ENCODE measurements around the gene TNFRSF8.
A peak's percentile ranks its signal among the peaks of the same experiment; 100 is the strongest.

Gene TNFRSF8

GRCh38 chr1:12047120-12047876 is 15.8 kb upstream of the TNFRSF8 start:
- H3K27me3 Mint-ChIP-seq (ENCODE audit: low read depth): no peaks in the 10 kb centered on the region
- no peak overlapping the region for H3K4me3 Mint-ChIP-seq
- H3K27ac Mint-ChIP-seq: no peak overlapping the region
- no peaks in the 10 kb centered on the region for H3K36me3 Mint-ChIP-seq (ENCODE audit: low read depth)
- peaks cover 21% of the 10 kb centered on the region for H3K4me1 Mint-ChIP-seq (ENCODE audit: low read depth)
- peak; percentile 84 for DNase-seq (ENCODE audit: low spot score)
- H3K9me3 Mint-ChIP-seq: no peaks in the 10 kb centered on the region

- H3K36me3 Mint-ChIP-seq (ENCODE audit: low read depth): no peaks in the 10 kb centered on the region
- DNase-seq (ENCODE audit: low spot score): no peak
- H3K27ac Mint-ChIP-seq: peak overlapping the region; percentile 7
- peak overlapping the region; percentile 42 for H3K4me3 Mint-ChIP-seq
- no peaks in the 10 kb centered on the region for H3K27me3 Mint-ChIP-seq (ENCODE audit: low read depth)
- peaks cover 29% of the 10 kb centered on the region for H3K4me1 Mint-ChIP-seq (ENCODE audit: low read depth)
- H3K9me3 Mint-ChIP-seq: no peaks in the 10 kb centered on the region
Observed at GRCh38 chr1:12048372-12048771, 14.7 kb upstream of the TNFRSF8 start.

GRCh38 chr1:12049616-12050015 is 13.5 kb upstream of the TNFRSF8 start:
- no peak for DNase-seq (ENCODE audit: low spot score)
- no peaks in the 10 kb centered on the region for H3K36me3 Mint-ChIP-seq (ENCODE audit: low read depth)
- H3K27me3 Mint-ChIP-seq (ENCODE audit: low read depth): no peaks in the 10 kb centered on the region
- H3K9me3 Mint-ChIP-seq: no peaks in the 10 kb centered on the region
- H3K4me3 Mint-ChIP-seq: no peak overlapping the region
- no peak overlapping the region for H3K27ac Mint-ChIP-seq
- peaks cover 30% of the 10 kb centered on the region for H3K4me1 Mint-ChIP-seq (ENCODE audit: low read depth)

- Mint-ChIP-seq H3K4me3 (no peak overlapping the region), H3K4me1 (ENCODE audit: low read depth) (peaks cover 32% of the 10 kb centered on the region), H3K9me3 (no peaks in the 10 kb centered on the region), H3K27ac (no peak overlapping the region), H3K36me3 (ENCODE audit: low read depth) (no peaks in the 10 kb centered on the region), H3K27me3 (ENCODE audit: low read depth) (no peaks in the 10 kb centered on the region)
- DNase-seq (ENCODE audit: low spot score): no peak
Observed at GRCh38 chr1:12051361-12051760, 11.7 kb upstream of the TNFRSF8 start.

GRCh38 chr1:12052008-12052573 is 11.0 kb upstream of the TNFRSF8 start:
- no peaks in the 10 kb centered on the region for H3K9me3 Mint-ChIP-seq
- H3K27ac Mint-ChIP-seq: peak overlapping the region; percentile 78
- DNase-seq (ENCODE audit: low spot score): peak; percentile 73
- peaks cover 40% of the 10 kb centered on the region for H3K4me1 Mint-ChIP-seq (ENCODE audit: low read depth)
- H3K36me3 Mint-ChIP-seq (ENCODE audit: low read depth): no peaks in the 10 kb centered on the region
- H3K4me3 Mint-ChIP-seq: peak overlapping the region; percentile 46
- H3K27me3 Mint-ChIP-seq (ENCODE audit: low read depth): no peaks in the 10 kb centered on the region

GRCh38 chr1:12052997-12053686 is 10.0 kb upstream of the TNFRSF8 start:
- Mint-ChIP-seq H3K27me3 (ENCODE audit: low read depth) (no peaks in the 10 kb centered on the region), H3K4me1 (ENCODE audit: low read depth) (peaks cover 45% of the 10 kb centered on the region), H3K27ac (peak overlapping the region; percentile 87), H3K4me3 (peak overlapping the region; percentile 43), H3K9me3 (no peaks in the 10 kb centered on the region), H3K36me3 (ENCODE audit: low read depth) (no peaks in the 10 kb centered on the region)
- no peak for DNase-seq (ENCODE audit: low spot score)

GRCh38 chr1:12053752-12054548 is 9.2 kb upstream of the TNFRSF8 start:
- H3K4me1 Mint-ChIP-seq (ENCODE audit: low read depth): peaks cover 45% of the 10 kb centered on the region
- no peaks in the 10 kb centered on the region for H3K27me3 Mint-ChIP-seq (ENCODE audit: low read depth)
- no peak overlapping the region for H3K4me3 Mint-ChIP-seq
- no peaks in the 10 kb centered on the region for H3K36me3 Mint-ChIP-seq (ENCODE audit: low read depth)
- H3K9me3 Mint-ChIP-seq: no peaks in the 10 kb centered on the region
- peak overlapping the region; percentile 26 for H3K27ac Mint-ChIP-seq
- peak; percentile 43 for DNase-seq (ENCODE audit: low spot score)

- no peaks in the 10 kb centered on the region for H3K9me3 Mint-ChIP-seq
- DNase-seq (ENCODE audit: low spot score): no peak
- no peaks in the 10 kb centered on the region for H3K27me3 Mint-ChIP-seq (ENCODE audit: low read depth)
- H3K4me1 Mint-ChIP-seq (ENCODE audit: low read depth): peaks cover 52% of the 10 kb centered on the region
- H3K27ac Mint-ChIP-seq: no peak overlapping the region
- H3K36me3 Mint-ChIP-seq (ENCODE audit: low read depth): no peaks in the 10 kb centered on the region
- H3K4me3 Mint-ChIP-seq: no peak overlapping the region
Observed at GRCh38 chr1:12055259-12055658, 7.8 kb upstream of the TNFRSF8 start.

- no peak overlapping the region for H3K4me3 Mint-ChIP-seq
- no peaks in the 10 kb centered on the region for H3K27me3 Mint-ChIP-seq (ENCODE audit: low read depth)
- peak; percentile 56 for DNase-seq (ENCODE audit: low spot score)
- H3K27ac Mint-ChIP-seq: peak overlapping the region; percentile 15
- H3K9me3 Mint-ChIP-seq: no peaks in the 10 kb centered on the region
- H3K4me1 Mint-ChIP-seq (ENCODE audit: low read depth): peaks cover 55% of the 10 kb centered on the region
- no peaks in the 10 kb centered on the region for H3K36me3 Mint-ChIP-seq (ENCODE audit: low read depth)
Observed at GRCh38 chr1:12056331-12056841, 6.7 kb upstream of the TNFRSF8 start.

GRCh38 chr1:12057382-12057781 is 5.7 kb upstream of the TNFRSF8 start:
- Mint-ChIP-seq H3K9me3 (no peaks in the 10 kb centered on the region), H3K27me3 (ENCODE audit: low read depth) (peaks cover 2% of the 10 kb centered on the region), H3K27ac (peak overlapping the region; percentile 33), H3K36me3 (ENCODE audit: low read depth) (no peaks in the 10 kb centered on the region), H3K4me1 (ENCODE audit: low read depth) (peaks cover 51% of the 10 kb centered on the region), H3K4me3 (no peak overlapping the region)
- peak; percentile 63 for DNase-seq (ENCODE audit: low spot score)

- DNase-seq (ENCODE audit: low spot score): no peak
- H3K4me1 Mint-ChIP-seq (ENCODE audit: low read depth): peaks cover 49% of the 10 kb centered on the region
- H3K36me3 Mint-ChIP-seq (ENCODE audit: low read depth): no peaks in the 10 kb centered on the region
- H3K27me3 Mint-ChIP-seq (ENCODE audit: low read depth): peaks cover 5% of the 10 kb centered on the region
- no peak overlapping the region for H3K4me3 Mint-ChIP-seq
- H3K9me3 Mint-ChIP-seq: no peaks in the 10 kb centered on the region
- no peak overlapping the region for H3K27ac Mint-ChIP-seq
Observed at GRCh38 chr1:12057940-12058687, 5.0 kb upstream of the TNFRSF8 start.

- peaks cover 52% of the 10 kb centered on the region for H3K4me1 Mint-ChIP-seq (ENCODE audit: low read depth)
- H3K9me3 Mint-ChIP-seq: no peaks in the 10 kb centered on the region
- DNase-seq (ENCODE audit: low spot score): no peak
- no peak overlapping the region for H3K4me3 Mint-ChIP-seq
- no peaks in the 10 kb centered on the region for H3K36me3 Mint-ChIP-seq (ENCODE audit: low read depth)
- H3K27me3 Mint-ChIP-seq (ENCODE audit: low read depth): peaks cover 5% of the 10 kb centered on the region
- no peak overlapping the region for H3K27ac Mint-ChIP-seq
Observed at GRCh38 chr1:12059226-12059625, 3.9 kb upstream of the TNFRSF8 start.
